Fibroblast of skin of abdomen (primary cell): ENCODE data around the gene PARP11.
"Not testable (repeated sequence)": the region's sequence is repeated elsewhere in the genome, so short reads cannot be mapped to it uniquely, and the experiment has no call there.

Experiments
- DNase-seq: peaks from one replicate; pipeline ENCODE4 v3.0.0-alpha.2; 2013

The PARP11 gene

GRCh38 chr12:3882406-3882805 lies 9.2 kb upstream of the PARP11 start:
- DNase-seq = no peak

GRCh38 chr12:3881281-3881950 lies 8.2 kb upstream of the PARP11 start:
- no peak for DNase-seq

- DNase-seq = no peak
These were observed 6.6 kb upstream of the PARP11 start for GRCh38 chr12:3879846-3880245.

- DNase-seq = no peak
These were observed 1.8 kb downstream of the PARP11 start for GRCh38 chr12:3871356-3871755.

- DNase-seq = no peak
These were observed 3.3 kb downstream of the PARP11 start for GRCh38 chr12:3869865-3870264.

GRCh38 chr12:3869433-3869832 lies 3.8 kb downstream of the PARP11 start:
- DNase-seq = no peak

- no peak for DNase-seq
These were observed 9.4 kb downstream of the PARP11 start for GRCh38 chr12:3863756-3864155.

- no peak for DNase-seq
These were observed 30.7 kb downstream of the PARP11 start for GRCh38 chr12:3842517-3842916.

GRCh38 chr12:3841783-3842182 lies 31.4 kb downstream of the PARP11 start:
- no peak for DNase-seq

- DNase-seq = not testable (repeated sequence)
These were observed 32.4 kb downstream of the PARP11 start for GRCh38 chr12:3840833-3841232.

GRCh38 chr12:3839745-3840144 lies 33.5 kb downstream of the PARP11 start:
- not testable (repeated sequence) for DNase-seq

GRCh38 chr12:3838701-3839548 lies 34.3 kb downstream of the PARP11 start:
- not testable (repeated sequence) for DNase-seq

- no peak for DNase-seq
These were observed 35.1 kb downstream of the PARP11 start for GRCh38 chr12:3838076-3838475.

- DNase-seq = no peak
These were observed 36.1 kb downstream of the PARP11 start for GRCh38 chr12:3837049-3837448.

GRCh38 chr12:3836641-3837040 lies 36.6 kb downstream of the PARP11 start:
- DNase-seq = no peak

- no peak for DNase-seq
These were observed 37.3 kb downstream of the PARP11 start for GRCh38 chr12:3835914-3836313.

- no peak for DNase-seq
These were observed 38.4 kb downstream of the PARP11 start for GRCh38 chr12:3834774-3835173.

- DNase-seq = no peak
These were observed 39.4 kb downstream of the PARP11 start for GRCh38 chr12:3833670-3834310.

GRCh38 chr12:3832738-3833137 lies 40.5 kb downstream of the PARP11 start:
- no peak for DNase-seq

GRCh38 chr12:3828888-3829287 lies 44.3 kb downstream of the PARP11 start:
- DNase-seq = no peak

- no peak for DNase-seq
These were observed 45.7 kb downstream of the PARP11 start for GRCh38 chr12:3827301-3828000.

- DNase-seq = no peak
These were observed 51.8 kb downstream of the PARP11 start for GRCh38 chr12:3821441-3821840.

GRCh38 chr12:3820122-3820521 lies 53.1 kb downstream of the PARP11 start:
- DNase-seq = peak; percentile 20
